ENCODE data around the gene CALCR.
A peak's percentile ranks its signal among the peaks of the same experiment; 100 is the strongest.
"Not testable (repeated sequence)": the region's sequence is repeated elsewhere in the genome, so short reads cannot be mapped to it uniquely, and the experiment has no call there.

The CALCR gene

GRCh38 chr7:93503088-93503487 lies 71.4 kb downstream of the CALCR start:
- peaks cover 3% of the 10 kb centered on the region for H3K27me3 ChIP-seq (replicated peaks; ENCODE audit: control insufficient read depth, insufficient read depth, low read length)
- no peaks in the 10 kb centered on the region for H3K4me1 ChIP-seq (ENCODE audit: control insufficient read depth, insufficient read depth, low read length)
- no peaks in the 10 kb centered on the region for H3K9me3 ChIP-seq (ENCODE audit: control insufficient read depth, low read length)
- H3K36me3 ChIP-seq (ENCODE audit: control insufficient read depth, insufficient read depth, low read length, severe bottlenecking), result no peaks in the 10 kb centered on the region
- no peak overlapping the region for H3K4me3 ChIP-seq (ENCODE audit: low read length)
- DNase-seq (ENCODE audit: low read depth), result no peak
- no peak overlapping the region for H3K9ac ChIP-seq (ENCODE audit: low read length)

GRCh38 chr7:93491860-93492259 lies 82.7 kb downstream of the CALCR start:
- not testable (repeated sequence) for H3K9me3 ChIP-seq (ENCODE audit: control insufficient read depth, low read length); H3K4me1 ChIP-seq (ENCODE audit: control insufficient read depth, insufficient read depth, low read length); H3K36me3 ChIP-seq (ENCODE audit: control insufficient read depth, insufficient read depth, low read length, severe bottlenecking); H3K27me3 ChIP-seq (replicated peaks; ENCODE audit: control insufficient read depth, insufficient read depth, low read length); DNase-seq (ENCODE audit: low read depth); H3K9ac ChIP-seq (ENCODE audit: low read length); H3K4me3 ChIP-seq (ENCODE audit: low read length)

GRCh38 chr7:93476491-93477344 lies 97.8 kb downstream of the CALCR start:
- H3K27me3 ChIP-seq (replicated peaks; ENCODE audit: control insufficient read depth, insufficient read depth, low read length), result no peaks in the 10 kb centered on the region
- H3K9ac ChIP-seq (ENCODE audit: low read length), result no peak overlapping the region
- H3K36me3 ChIP-seq (ENCODE audit: control insufficient read depth, insufficient read depth, low read length, severe bottlenecking), result no peaks in the 10 kb centered on the region
- no peak for DNase-seq (ENCODE audit: low read depth)
- no peaks in the 10 kb centered on the region for H3K4me1 ChIP-seq (ENCODE audit: control insufficient read depth, insufficient read depth, low read length)
- no peaks in the 10 kb centered on the region for H3K9me3 ChIP-seq (ENCODE audit: control insufficient read depth, low read length)
- H3K4me3 ChIP-seq (ENCODE audit: low read length), result no peak overlapping the region

- Histone ChIP-seq H3K9ac (ENCODE audit: low read length) (no peak overlapping the region), H3K4me1 (ENCODE audit: control insufficient read depth, insufficient read depth, low read length) (no peaks in the 10 kb centered on the region), H3K27me3 (replicated peaks; ENCODE audit: control insufficient read depth, insufficient read depth, low read length) (no peaks in the 10 kb centered on the region), H3K36me3 (ENCODE audit: control insufficient read depth, insufficient read depth, low read length, severe bottlenecking) (no peaks in the 10 kb centered on the region), H3K4me3 (ENCODE audit: low read length) (no peak overlapping the region), H3K9me3 (ENCODE audit: control insufficient read depth, low read length) (no peaks in the 10 kb centered on the region)
- DNase-seq (ENCODE audit: low read depth), result no peak
Measured at GRCh38 chr7:93475811-93476210, 98.7 kb downstream of the CALCR start.

- no peak overlapping the region for H3K4me3 ChIP-seq (ENCODE audit: low read length)
- no peaks in the 10 kb centered on the region for H3K4me1 ChIP-seq (ENCODE audit: control insufficient read depth, insufficient read depth, low read length)
- no peaks in the 10 kb centered on the region for H3K36me3 ChIP-seq (ENCODE audit: control insufficient read depth, insufficient read depth, low read length, severe bottlenecking)
- H3K9me3 ChIP-seq (ENCODE audit: control insufficient read depth, low read length), result no peaks in the 10 kb centered on the region
- no peak for DNase-seq (ENCODE audit: low read depth)
- no peaks in the 10 kb centered on the region for H3K27me3 ChIP-seq (replicated peaks; ENCODE audit: control insufficient read depth, insufficient read depth, low read length)
- no peak overlapping the region for H3K9ac ChIP-seq (ENCODE audit: low read length)
Measured at GRCh38 chr7:93471456-93471855, 103.1 kb downstream of the CALCR start.

- Histone ChIP-seq H3K4me3 (ENCODE audit: low read length) (no peak overlapping the region), H3K27me3 (replicated peaks; ENCODE audit: control insufficient read depth, insufficient read depth, low read length) (no peaks in the 10 kb centered on the region), H3K9me3 (ENCODE audit: control insufficient read depth, low read length) (no peaks in the 10 kb centered on the region), H3K9ac (ENCODE audit: low read length) (no peak overlapping the region), H3K4me1 (ENCODE audit: control insufficient read depth, insufficient read depth, low read length) (no peaks in the 10 kb centered on the region), H3K36me3 (ENCODE audit: control insufficient read depth, insufficient read depth, low read length, severe bottlenecking) (no peaks in the 10 kb centered on the region)
- DNase-seq (ENCODE audit: low read depth), result no peak
Measured at GRCh38 chr7:93463764-93464163, 110.8 kb downstream of the CALCR start.

GRCh38 chr7:93461350-93461749 lies 113.2 kb downstream of the CALCR start:
- Histone ChIP-seq H3K36me3 (ENCODE audit: control insufficient read depth, insufficient read depth, low read length, severe bottlenecking) (no peaks in the 10 kb centered on the region), H3K9me3 (ENCODE audit: control insufficient read depth, low read length) (no peaks in the 10 kb centered on the region), H3K9ac (ENCODE audit: low read length) (no peak overlapping the region), H3K4me1 (ENCODE audit: control insufficient read depth, insufficient read depth, low read length) (no peaks in the 10 kb centered on the region), H3K4me3 (ENCODE audit: low read length) (no peak overlapping the region), H3K27me3 (replicated peaks; ENCODE audit: control insufficient read depth, insufficient read depth, low read length) (peaks cover 3% of the 10 kb centered on the region)
- no peak for DNase-seq (ENCODE audit: low read depth)

- H3K4me1 ChIP-seq (ENCODE audit: control insufficient read depth, insufficient read depth, low read length), result no peaks in the 10 kb centered on the region
- H3K4me3 ChIP-seq (ENCODE audit: low read length), result no peak overlapping the region
- no peak for DNase-seq (ENCODE audit: low read depth)
- no peaks in the 10 kb centered on the region for H3K36me3 ChIP-seq (ENCODE audit: control insufficient read depth, insufficient read depth, low read length, severe bottlenecking)
- peaks cover 42% of the 10 kb centered on the region for H3K27me3 ChIP-seq (replicated peaks; ENCODE audit: control insufficient read depth, insufficient read depth, low read length)
- H3K9ac ChIP-seq (ENCODE audit: low read length), result no peak overlapping the region
- no peaks in the 10 kb centered on the region for H3K9me3 ChIP-seq (ENCODE audit: control insufficient read depth, low read length)
Measured at GRCh38 chr7:93453262-93453661, 121.3 kb downstream of the CALCR start.

- DNase-seq (ENCODE audit: low read depth), result no peak
- no peaks in the 10 kb centered on the region for H3K9me3 ChIP-seq (ENCODE audit: control insufficient read depth, low read length)
- no peak overlapping the region for H3K9ac ChIP-seq (ENCODE audit: low read length)
- no peaks in the 10 kb centered on the region for H3K36me3 ChIP-seq (ENCODE audit: control insufficient read depth, insufficient read depth, low read length, severe bottlenecking)
- no peak overlapping the region for H3K4me3 ChIP-seq (ENCODE audit: low read length)
- H3K27me3 ChIP-seq (replicated peaks; ENCODE audit: control insufficient read depth, insufficient read depth, low read length), result peaks cover 30% of the 10 kb centered on the region
- no peaks in the 10 kb centered on the region for H3K4me1 ChIP-seq (ENCODE audit: control insufficient read depth, insufficient read depth, low read length)
Measured at GRCh38 chr7:93448176-93448575, 126.3 kb downstream of the CALCR start.

GRCh38 chr7:93447509-93447908 lies 127.0 kb downstream of the CALCR start:
- Histone ChIP-seq H3K4me1 (ENCODE audit: control insufficient read depth, insufficient read depth, low read length) (no peaks in the 10 kb centered on the region), H3K9me3 (ENCODE audit: control insufficient read depth, low read length) (no peaks in the 10 kb centered on the region), H3K27me3 (replicated peaks; ENCODE audit: control insufficient read depth, insufficient read depth, low read length) (peaks cover 24% of the 10 kb centered on the region), H3K9ac (ENCODE audit: low read length) (no peak overlapping the region), H3K4me3 (ENCODE audit: low read length) (no peak overlapping the region), H3K36me3 (ENCODE audit: control insufficient read depth, insufficient read depth, low read length, severe bottlenecking) (no peaks in the 10 kb centered on the region)
- no peak for DNase-seq (ENCODE audit: low read depth)

- Histone ChIP-seq H3K9ac (ENCODE audit: low read length) (no peak overlapping the region), H3K4me3 (ENCODE audit: low read length) (no peak overlapping the region), H3K9me3 (ENCODE audit: control insufficient read depth, low read length) (no peaks in the 10 kb centered on the region), H3K36me3 (ENCODE audit: control insufficient read depth, insufficient read depth, low read length, severe bottlenecking) (no peaks in the 10 kb centered on the region), H3K4me1 (ENCODE audit: control insufficient read depth, insufficient read depth, low read length) (no peaks in the 10 kb centered on the region), H3K27me3 (replicated peaks; ENCODE audit: control insufficient read depth, insufficient read depth, low read length) (peaks cover 8% of the 10 kb centered on the region)
- peak; percentile 15 for DNase-seq (ENCODE audit: low read depth)
Measured at GRCh38 chr7:93442478-93443224, 131.9 kb downstream of the CALCR start.
